ENCODE results near the gene PSPC1.

PSPC1 gene

GRCh38 chr13:19810996-19811881 is 28.5 kb upstream of the PSPC1 start:
- DNase-seq (ENCODE audit: low spot score) = no peak
- no peak for TF ChIP-seq CTCF (IDR thresholded peaks at IDR 0.05; ENCODE audit: extremely low read depth, insufficient read depth, missing control alignments)
- in situ Hi-C loops (cut with MboI; ENCODE audit: low pct_unique_long_range_greater_than_20kb, low sequenced_read_pairs, unreplicated experiment) = no loop called here

GRCh38 chr13:19810151-19810550 is 27.4 kb upstream of the PSPC1 start:
- in situ Hi-C loops (cut with MboI; ENCODE audit: low pct_unique_long_range_greater_than_20kb, low sequenced_read_pairs, unreplicated experiment) = no loop called here
- TF ChIP-seq CTCF (IDR thresholded peaks at IDR 0.05; ENCODE audit: extremely low read depth, insufficient read depth, missing control alignments) = no peak
- DNase-seq (ENCODE audit: low spot score) = no peak

- in situ Hi-C loops (cut with MboI; ENCODE audit: low pct_unique_long_range_greater_than_20kb, low sequenced_read_pairs, unreplicated experiment) = no loop called here
- TF ChIP-seq CTCF (IDR thresholded peaks at IDR 0.05; ENCODE audit: extremely low read depth, insufficient read depth, missing control alignments) = no peak
- DNase-seq (ENCODE audit: low spot score) = no peak
Measured at GRCh38 chr13:19805765-19806164, 23.0 kb upstream of the PSPC1 start.

GRCh38 chr13:19795956-19796355 is 13.2 kb upstream of the PSPC1 start:
- TF ChIP-seq CTCF (IDR thresholded peaks at IDR 0.05; ENCODE audit: extremely low read depth, insufficient read depth, missing control alignments) = no peak
- no peak for DNase-seq (ENCODE audit: low spot score)
- in situ Hi-C loops (cut with MboI; ENCODE audit: low pct_unique_long_range_greater_than_20kb, low sequenced_read_pairs, unreplicated experiment) = no loop called here

- TF ChIP-seq CTCF (IDR thresholded peaks at IDR 0.05; ENCODE audit: extremely low read depth, insufficient read depth, missing control alignments) = no peak
- no peak for DNase-seq (ENCODE audit: low spot score)
- in situ Hi-C loops (cut with MboI; ENCODE audit: low pct_unique_long_range_greater_than_20kb, low sequenced_read_pairs, unreplicated experiment) = no loop called here
Measured at GRCh38 chr13:19794631-19795030, 11.9 kb upstream of the PSPC1 start.

- in situ Hi-C loops (cut with MboI; ENCODE audit: low pct_unique_long_range_greater_than_20kb, low sequenced_read_pairs, unreplicated experiment) = no loop called here
- DNase-seq (ENCODE audit: low spot score) = no peak
- TF ChIP-seq CTCF (IDR thresholded peaks at IDR 0.05; ENCODE audit: extremely low read depth, insufficient read depth, missing control alignments) = no peak
Measured at GRCh38 chr13:19791953-19792537, 9.3 kb upstream of the PSPC1 start.

Measured in GM13977 (cell line).